Measurements from ENCODE around the gene PTH1R. TPM values are rescaled to one million over a fixed set of nuclear protein-coding genes. Genes with fewer than 3 reads are reported as not detected.

Gene PTH1R
- total RNA-seq, 1 donor from 2014 or later, result 6.2 TPM

DNA sequence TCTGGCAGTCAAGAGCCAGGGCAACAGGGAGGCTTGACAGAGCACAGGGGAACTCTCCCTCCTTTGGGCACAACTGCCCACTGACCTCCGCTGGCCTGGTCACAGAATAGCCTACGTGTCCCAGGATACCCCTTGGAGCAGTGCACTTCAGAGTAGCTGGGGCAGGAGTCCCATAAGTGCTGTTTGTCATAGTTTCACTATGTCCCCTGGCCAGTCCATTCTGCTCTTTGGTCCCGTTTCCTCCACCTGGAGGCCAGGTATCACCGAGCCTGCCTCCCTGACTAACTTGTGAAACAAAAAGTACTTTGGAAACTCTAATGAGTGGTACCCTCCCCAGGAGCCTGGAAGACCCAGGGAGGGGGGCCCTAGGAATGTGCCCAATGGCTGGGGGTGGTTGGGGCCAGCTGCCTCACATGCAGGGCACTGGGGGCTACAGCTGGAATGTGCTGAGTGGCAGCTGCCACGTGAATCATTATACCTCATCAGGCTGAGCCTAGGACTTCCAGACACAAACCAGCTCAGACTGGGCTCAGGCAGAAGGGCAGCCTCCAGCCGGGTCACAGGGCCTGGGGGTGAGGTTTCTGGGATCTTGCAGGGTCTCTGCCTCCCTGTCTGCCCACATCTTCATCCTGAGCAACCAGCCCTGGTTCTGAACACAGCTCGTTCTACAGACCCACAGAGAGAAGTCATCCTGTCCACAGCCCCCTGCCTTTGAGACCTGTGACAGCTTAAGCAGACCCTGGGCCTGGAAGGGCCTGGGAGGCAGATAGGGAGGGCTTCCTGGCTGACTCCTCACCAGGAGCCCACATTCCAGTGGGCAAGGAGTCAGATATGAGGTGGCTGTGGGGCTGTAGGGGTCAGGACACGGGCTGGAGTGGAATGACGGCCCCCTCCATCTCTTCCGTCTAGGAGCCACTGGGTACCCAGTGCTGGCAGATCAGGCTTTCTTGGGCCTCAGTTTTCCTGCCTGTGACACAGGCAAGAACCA, 914 bp upstream of the PTH1R start:
- TF ChIP-seq, protein P1, sequence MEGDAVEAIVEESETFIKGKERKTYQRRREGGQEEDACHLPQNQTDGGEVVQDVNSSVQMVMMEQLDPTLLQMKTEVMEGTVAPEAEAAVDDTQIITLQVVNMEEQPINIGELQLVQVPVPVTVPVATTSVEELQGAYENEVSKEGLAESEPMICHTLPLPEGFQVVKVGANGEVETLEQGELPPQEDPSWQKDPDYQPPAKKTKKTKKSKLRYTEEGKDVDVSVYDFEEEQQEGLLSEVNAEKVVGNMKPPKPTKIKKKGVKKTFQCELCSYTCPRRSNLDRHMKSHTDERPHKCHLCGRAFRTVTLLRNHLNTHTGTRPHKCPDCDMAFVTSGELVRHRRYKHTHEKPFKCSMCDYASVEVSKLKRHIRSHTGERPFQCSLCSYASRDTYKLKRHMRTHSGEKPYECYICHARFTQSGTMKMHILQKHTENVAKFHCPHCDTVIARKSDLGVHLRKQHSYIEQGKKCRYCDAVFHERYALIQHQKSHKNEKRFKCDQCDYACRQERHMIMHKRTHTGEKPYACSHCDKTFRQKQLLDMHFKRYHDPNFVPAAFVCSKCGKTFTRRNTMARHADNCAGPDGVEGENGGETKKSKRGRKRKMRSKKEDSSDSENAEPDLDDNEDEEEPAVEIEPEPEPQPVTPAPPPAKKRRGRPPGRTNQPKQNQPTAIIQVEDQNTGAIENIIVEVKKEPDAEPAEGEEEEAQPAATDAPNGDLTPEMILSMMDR (IDR thresholded peaks at IDR 0.05; ENCODE audit: unreplicated experiment), result no peak
- Mint-ChIP-seq H3K27me3 (ENCODE audit: unreplicated experiment) (peaks cover 11% of the 10 kb centered on the region), H3K4me3 (ENCODE audit: unreplicated experiment) (no peak overlapping the region), H3K9me3 (ENCODE audit: unreplicated experiment) (no peaks in the 10 kb centered on the region), H3K27ac (ENCODE audit: unreplicated experiment) (no peak overlapping the region), H3K4me1 (ENCODE audit: unreplicated experiment) (peaks cover 18% of the 10 kb centered on the region), H3K36me3 (ENCODE audit: low read depth, unreplicated experiment) (no peaks in the 10 kb centered on the region)
- no peak for DNase-seq (ENCODE audit: low spot score)

GRCh38 chr3:46878781-46879436, 1.4 kb downstream of the PTH1R start:
- peaks cover 10% of the 10 kb centered on the region for H3K27me3 Mint-ChIP-seq (ENCODE audit: unreplicated experiment)
- H3K4me1 Mint-ChIP-seq (ENCODE audit: unreplicated experiment), result peaks cover 9% of the 10 kb centered on the region
- TF ChIP-seq, protein P1 (IDR thresholded peaks at IDR 0.05; ENCODE audit: unreplicated experiment), result no peak
- H3K36me3 Mint-ChIP-seq (ENCODE audit: low read depth, unreplicated experiment), result no peaks in the 10 kb centered on the region
- H3K27ac Mint-ChIP-seq (ENCODE audit: unreplicated experiment), result no peak overlapping the region
- no peak overlapping the region for H3K4me3 Mint-ChIP-seq (ENCODE audit: unreplicated experiment)
- DNase-seq (ENCODE audit: low spot score), result no peak
- no peaks in the 10 kb centered on the region for H3K9me3 Mint-ChIP-seq (ENCODE audit: unreplicated experiment)

DNA sequence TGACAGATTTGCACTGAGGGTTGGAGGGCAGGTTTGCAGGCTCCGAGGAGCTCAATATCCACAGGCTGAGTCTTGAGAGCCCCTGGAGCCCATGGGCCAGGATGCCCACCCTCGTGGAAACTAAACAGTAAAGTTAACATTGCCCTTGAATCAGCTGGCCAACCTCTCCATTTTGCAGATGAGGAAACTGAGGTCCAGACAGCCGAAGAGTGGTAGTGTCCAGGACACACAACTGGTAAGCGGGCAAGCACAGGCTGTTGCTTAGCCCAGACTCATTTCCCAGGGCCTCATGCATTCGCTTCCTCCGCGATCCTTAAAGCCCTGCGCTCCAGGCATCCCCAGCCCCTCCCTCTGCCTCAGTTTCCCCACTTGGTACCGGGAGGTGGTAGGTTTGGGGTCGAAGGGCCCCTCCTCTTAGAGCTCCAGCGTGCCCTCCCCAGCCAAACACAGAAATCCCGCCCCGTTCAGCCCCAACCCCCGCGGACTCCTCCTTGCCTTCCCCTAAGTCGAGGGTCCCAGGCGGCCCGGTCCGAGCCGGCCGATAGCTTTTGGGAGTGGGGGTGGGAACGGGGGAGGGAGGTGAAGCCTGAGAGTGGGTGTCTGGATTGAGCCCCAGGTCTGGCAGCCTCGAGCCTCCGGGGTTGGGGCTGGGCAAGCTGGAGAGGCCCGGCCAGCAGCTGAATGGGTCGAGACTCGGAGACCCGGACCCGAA, 3.5 kb downstream of the PTH1R start:
- Mint-ChIP-seq H3K27me3 (ENCODE audit: unreplicated experiment) (peaks cover 15% of the 10 kb centered on the region), H3K4me3 (ENCODE audit: unreplicated experiment) (peak overlapping the region; percentile 37), H3K27ac (ENCODE audit: unreplicated experiment) (no peak overlapping the region), H3K4me1 (ENCODE audit: unreplicated experiment) (peaks cover 9% of the 10 kb centered on the region), H3K36me3 (ENCODE audit: low read depth, unreplicated experiment) (no peaks in the 10 kb centered on the region), H3K9me3 (ENCODE audit: unreplicated experiment) (no peaks in the 10 kb centered on the region)
- TF ChIP-seq, protein P1 (IDR thresholded peaks at IDR 0.05; ENCODE audit: unreplicated experiment), result no peak
- no peak for DNase-seq (ENCODE audit: low spot score)

GRCh38 chr3:46881596-46882376, 4.3 kb downstream of the PTH1R start:
- H3K9me3 Mint-ChIP-seq (ENCODE audit: unreplicated experiment), result no peaks in the 10 kb centered on the region
- H3K27ac Mint-ChIP-seq (ENCODE audit: unreplicated experiment), result no peak overlapping the region
- H3K36me3 Mint-ChIP-seq (ENCODE audit: low read depth, unreplicated experiment), result no peaks in the 10 kb centered on the region
- H3K4me3 Mint-ChIP-seq (ENCODE audit: unreplicated experiment), result no peak overlapping the region
- TF ChIP-seq, protein P1 (IDR thresholded peaks at IDR 0.05; ENCODE audit: unreplicated experiment), result no peak
- H3K27me3 Mint-ChIP-seq (ENCODE audit: unreplicated experiment), result peaks cover 18% of the 10 kb centered on the region
- no peak for DNase-seq (ENCODE audit: low spot score)
- peaks cover 9% of the 10 kb centered on the region for H3K4me1 Mint-ChIP-seq (ENCODE audit: unreplicated experiment)

Measured in endothelial cell (in vitro differentiated cells).